Endothelial cell (in vitro differentiated cells): ENCODE measurements around the gene CST6. TPM values are rescaled to one million over a fixed set of nuclear protein-coding genes. Genes with fewer than 3 reads are reported as not detected.
"Not testable (repeated sequence)": the region's sequence is repeated elsewhere in the genome, so short reads cannot be mapped to it uniquely, and the experiment has no call there.

Source experiments
- DNase-seq: peaks from one replicate; pipeline ENCODE4 v3.0.0; 2021; ENCODE audit warnings: low spot score
- H3K27ac Mint-ChIP-seq: one replicate; pipeline ENCODE4 v1.8.0; 2021; ENCODE audit warnings: mixed read lengths, inconsistent platforms; ENCODE audit not compliant: unreplicated experiment
- H3K27me3 Mint-ChIP-seq: one replicate; pipeline ENCODE4 v1.8.0; 2021; ENCODE audit warnings: mild to moderate bottlenecking, moderate library complexity, mixed read lengths, inconsistent platforms; ENCODE audit not compliant: unreplicated experiment
- H3K36me3 Mint-ChIP-seq: one replicate; pipeline ENCODE4 v1.8.0; 2021; ENCODE audit warnings: mild to moderate bottlenecking, low read depth, mixed read lengths, inconsistent platforms; ENCODE audit not compliant: unreplicated experiment
- H3K4me1 Mint-ChIP-seq: one replicate; pipeline ENCODE4 v1.8.0; 2021; ENCODE audit warnings: mild to moderate bottlenecking, mixed read lengths, inconsistent platforms; ENCODE audit not compliant: unreplicated experiment
- H3K4me3 Mint-ChIP-seq: one replicate; pipeline ENCODE4 v1.8.0; 2021; ENCODE audit warnings: mild to moderate bottlenecking, mixed read lengths, inconsistent platforms; ENCODE audit not compliant: unreplicated experiment
- H3K9me3 Mint-ChIP-seq: one replicate; pipeline ENCODE4 v1.8.0; 2021; ENCODE audit warnings: mixed read lengths, inconsistent platforms; ENCODE audit not compliant: unreplicated experiment
- total RNA-seq: library from RNA; stranded (reverse); fragmentation: NEBNext Ultra II Directional; extraction: Animal tissue kit (Norgen Biotek cat#: 25700); gene quantifications from one replicate; pipeline ENCODE4 v1.2.1, GENCODE V29; 2021; ENCODE audit not compliant: unreplicated experiment
- TF ChIP-seq, protein P1 (sequence below): fragments of 200-600 bp; sonication (generic); IDR thresholded peaks from one replicate; pipeline ENCODE4 v1.5.0; 2021; ENCODE audit warnings: antibody characterized with exemption; ENCODE audit not compliant: unreplicated experiment

CST6 gene
- total RNA-seq, 1 donor from 2014 or later, result not detected

DNA sequence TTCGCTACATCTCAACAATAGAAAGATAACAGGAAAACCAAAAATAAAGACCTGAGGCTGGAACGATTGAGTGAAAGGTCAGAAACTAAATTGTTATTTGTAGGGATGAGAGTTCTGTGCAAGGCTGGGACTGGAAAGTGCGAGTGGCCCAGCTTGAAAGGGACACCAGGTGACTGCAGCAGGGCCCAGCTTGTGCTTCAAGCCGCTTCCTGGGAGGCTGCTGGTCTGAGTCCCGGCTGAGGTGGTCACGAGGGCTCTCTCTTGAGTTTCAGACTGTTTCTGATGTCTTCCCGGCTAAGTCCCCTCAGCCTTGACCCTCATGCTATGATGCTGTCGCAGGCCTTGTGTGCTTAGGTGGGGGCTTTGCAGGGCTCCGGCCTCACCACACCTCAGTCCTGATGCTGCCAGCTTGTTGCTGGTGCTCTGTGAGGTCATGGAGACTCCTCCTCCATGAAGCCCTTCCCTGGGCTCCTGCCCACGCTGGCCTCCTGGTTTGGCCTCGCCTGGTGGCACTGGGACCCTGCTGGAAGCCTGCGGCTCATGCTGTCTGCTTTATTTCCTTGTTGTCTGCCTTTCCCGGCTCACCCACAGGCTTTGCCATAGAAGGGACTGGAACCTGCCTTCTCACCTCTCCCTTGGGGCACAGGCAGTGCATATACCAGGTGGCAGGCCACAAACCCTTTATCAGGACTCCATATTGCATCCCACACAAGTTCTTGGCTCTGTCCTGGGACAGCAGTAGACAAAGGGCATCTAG, 5.5 kb upstream of the CST6 start:
- TF ChIP-seq, protein P1, sequence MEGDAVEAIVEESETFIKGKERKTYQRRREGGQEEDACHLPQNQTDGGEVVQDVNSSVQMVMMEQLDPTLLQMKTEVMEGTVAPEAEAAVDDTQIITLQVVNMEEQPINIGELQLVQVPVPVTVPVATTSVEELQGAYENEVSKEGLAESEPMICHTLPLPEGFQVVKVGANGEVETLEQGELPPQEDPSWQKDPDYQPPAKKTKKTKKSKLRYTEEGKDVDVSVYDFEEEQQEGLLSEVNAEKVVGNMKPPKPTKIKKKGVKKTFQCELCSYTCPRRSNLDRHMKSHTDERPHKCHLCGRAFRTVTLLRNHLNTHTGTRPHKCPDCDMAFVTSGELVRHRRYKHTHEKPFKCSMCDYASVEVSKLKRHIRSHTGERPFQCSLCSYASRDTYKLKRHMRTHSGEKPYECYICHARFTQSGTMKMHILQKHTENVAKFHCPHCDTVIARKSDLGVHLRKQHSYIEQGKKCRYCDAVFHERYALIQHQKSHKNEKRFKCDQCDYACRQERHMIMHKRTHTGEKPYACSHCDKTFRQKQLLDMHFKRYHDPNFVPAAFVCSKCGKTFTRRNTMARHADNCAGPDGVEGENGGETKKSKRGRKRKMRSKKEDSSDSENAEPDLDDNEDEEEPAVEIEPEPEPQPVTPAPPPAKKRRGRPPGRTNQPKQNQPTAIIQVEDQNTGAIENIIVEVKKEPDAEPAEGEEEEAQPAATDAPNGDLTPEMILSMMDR, result no peak
- Mint-ChIP-seq H3K36me3 (no peaks in the 10 kb centered on the region), H3K4me3 (no peak overlapping the region), H3K4me1 (peaks cover 28% of the 10 kb centered on the region), H3K27me3 (peaks cover 23% of the 10 kb centered on the region), H3K9me3 (no peaks in the 10 kb centered on the region), H3K27ac (no peak overlapping the region)
- DNase-seq, result no peak

DNA sequence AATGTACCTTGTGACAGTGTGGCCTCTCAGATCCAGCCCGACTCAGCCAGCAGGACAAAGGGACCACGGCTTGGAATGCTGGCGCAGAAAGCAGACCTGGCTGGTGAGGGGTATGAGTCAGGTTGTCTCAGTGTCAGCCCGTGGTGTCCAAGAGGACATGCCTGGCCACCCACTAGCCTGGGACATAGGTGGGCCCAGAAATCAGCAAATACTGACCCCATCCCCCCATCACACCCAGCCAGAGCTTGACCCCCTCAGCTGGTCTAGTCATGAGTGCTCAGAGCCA, 5.0 kb upstream of the CST6 start:
- Mint-ChIP-seq H3K27ac (no peak overlapping the region), H3K9me3 (no peaks in the 10 kb centered on the region), H3K4me1 (peaks cover 23% of the 10 kb centered on the region), H3K27me3 (peaks cover 18% of the 10 kb centered on the region), H3K4me3 (no peak overlapping the region), H3K36me3 (no peaks in the 10 kb centered on the region)
- DNase-seq, result no peak
- TF ChIP-seq, protein P1, result no peak

DNA sequence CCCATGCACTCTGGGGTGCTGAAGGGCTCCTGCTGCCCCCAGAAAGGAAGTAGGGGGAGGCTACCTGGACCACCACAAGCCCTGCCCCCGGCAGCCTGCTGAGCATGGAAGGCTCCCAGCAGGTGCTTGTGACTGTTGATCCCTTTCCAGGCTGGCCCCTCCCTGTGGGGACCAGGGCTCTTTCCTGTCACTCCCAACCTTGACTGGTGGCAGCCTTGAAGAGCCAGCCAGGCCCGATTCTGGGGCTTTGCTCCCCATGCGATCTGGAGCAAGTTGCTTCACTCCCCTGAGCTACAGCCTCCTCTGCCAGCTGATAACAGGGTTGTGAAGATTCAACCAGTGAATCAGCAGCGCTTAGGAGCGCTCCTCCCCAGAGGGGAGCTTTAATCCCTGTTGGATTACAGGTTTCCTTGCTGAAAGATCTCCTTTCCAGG, 4.6 kb upstream of the CST6 start:
- Mint-ChIP-seq H3K9me3 (no peaks in the 10 kb centered on the region), H3K4me1 (peaks cover 21% of the 10 kb centered on the region), H3K4me3 (no peak overlapping the region), H3K27me3 (peaks cover 15% of the 10 kb centered on the region), H3K36me3 (no peaks in the 10 kb centered on the region), H3K27ac (no peak overlapping the region)
- DNase-seq, result no peak
- TF ChIP-seq, protein P1, result no peak

DNA sequence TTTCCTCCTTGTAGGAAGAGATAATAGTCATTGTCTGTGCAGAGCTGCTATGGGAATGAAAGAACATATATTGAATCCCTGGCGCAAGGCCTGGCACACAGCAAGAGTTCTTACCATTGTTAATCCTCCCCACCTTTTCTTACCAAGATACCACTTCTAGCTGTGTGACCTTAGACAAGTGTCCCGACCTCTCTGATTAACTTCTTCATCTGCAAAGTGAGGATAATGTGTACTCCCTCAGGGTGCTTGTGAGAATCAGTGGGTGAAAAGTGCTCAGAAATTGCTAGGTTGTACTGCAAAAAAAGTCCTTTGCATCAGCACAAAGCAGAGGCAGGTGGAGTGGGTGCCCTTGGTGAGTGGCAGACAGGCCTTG, 3.7 kb upstream of the CST6 start:
- no peak overlapping the region for H3K27ac Mint-ChIP-seq
- H3K4me1 Mint-ChIP-seq, result peaks cover 17% of the 10 kb centered on the region
- TF ChIP-seq, protein P1, result no peak

DNA sequence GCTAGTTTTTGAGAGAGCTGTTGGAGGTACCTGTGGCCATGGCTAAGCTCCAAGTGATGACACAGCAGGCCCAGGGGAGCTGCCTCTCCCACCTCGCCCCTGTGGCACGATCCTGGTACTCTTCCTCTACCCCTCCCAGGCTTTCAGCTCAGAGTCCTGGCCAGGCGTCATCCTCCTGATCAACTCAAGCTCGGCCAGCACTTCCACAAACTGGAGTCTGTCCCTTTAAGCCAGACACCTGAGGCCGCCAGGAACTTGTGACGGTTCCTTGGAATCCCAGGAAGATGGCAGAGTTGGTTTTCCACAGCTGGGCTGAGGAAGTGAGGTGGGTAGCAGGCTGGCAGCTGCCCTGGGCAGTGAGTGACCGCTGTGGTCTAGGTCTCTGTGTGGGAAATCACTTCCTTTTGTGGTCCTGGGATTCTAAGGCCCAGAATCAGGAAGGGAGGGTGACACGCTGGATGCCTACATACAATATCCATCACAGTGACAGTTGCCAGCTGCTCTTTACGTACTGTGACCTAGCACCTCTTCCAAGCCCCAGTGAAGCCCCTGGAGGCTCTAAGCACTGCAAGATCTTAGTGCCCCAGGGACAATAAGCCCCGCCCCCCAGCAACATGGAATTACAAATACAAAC, 3.2 kb upstream of the CST6 start:
- TF ChIP-seq, protein P1, result no peak
- no peak for DNase-seq
- Mint-ChIP-seq H3K27me3 (peaks cover 11% of the 10 kb centered on the region), H3K9me3 (no peaks in the 10 kb centered on the region), H3K4me1 (peaks cover 12% of the 10 kb centered on the region), H3K27ac (no peak overlapping the region), H3K36me3 (no peaks in the 10 kb centered on the region), H3K4me3 (no peak overlapping the region)

More for the DNA sequence above, 3.7 kb upstream of the CST6 start:
- DNase-seq, result no peak
- no peak overlapping the region for H3K4me3 Mint-ChIP-seq
- no peaks in the 10 kb centered on the region for H3K36me3 Mint-ChIP-seq
- peaks cover 15% of the 10 kb centered on the region for H3K27me3 Mint-ChIP-seq
- H3K9me3 Mint-ChIP-seq, result no peaks in the 10 kb centered on the region

DNA sequence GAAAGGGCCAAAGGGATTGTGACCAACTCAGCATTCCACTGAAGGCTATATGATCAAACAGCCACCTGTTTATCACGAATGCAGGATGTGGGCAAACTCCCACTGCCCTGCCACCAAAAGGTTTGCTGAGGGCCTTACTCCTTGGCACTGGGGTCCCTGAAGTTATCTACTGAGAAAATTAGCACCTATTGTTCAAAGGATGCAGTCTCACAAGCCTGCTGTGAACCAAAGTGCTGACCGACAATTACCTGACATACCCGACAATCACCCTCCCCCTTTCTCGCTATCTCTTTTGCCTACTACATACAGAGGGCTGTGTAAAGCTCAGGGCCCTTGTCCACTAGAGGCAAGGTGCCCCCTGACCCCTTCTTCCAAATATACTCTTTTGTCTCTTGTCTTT, 1.8 kb upstream of the CST6 start:
- Mint-ChIP-seq H3K4me3 (peak overlapping the region; percentile 42), H3K4me1 (peaks cover 12% of the 10 kb centered on the region), H3K27me3 (peaks cover 13% of the 10 kb centered on the region), H3K27ac (peak overlapping the region; percentile 42)
- H3K9me3 Mint-ChIP-seq, H3K36me3 Mint-ChIP-seq, DNase-seq: not testable (repeated sequence)
